Liver (tissue), 9 donors: ENCODE data around the gene NBPF19. TPM values are rescaled to one million over a fixed set of nuclear protein-coding genes. Genes with fewer than 3 reads are reported as not detected.
"Not testable (repeated sequence)": the region's sequence is repeated elsewhere in the genome, so short reads cannot be mapped to it uniquely, and the experiment has no call there.

Source experiments
- DNase-seq: peaks from one replicate; pipeline ENCODE4 v3.0.0-alpha.2; 2017; ENCODE audit warnings: low spot score
- H3K27ac ChIP-seq, 2 donors: one replicate each; pipeline ENCODE4 v1.7.0; 2013; ENCODE audit warnings: inconsistent platforms in 2 of 2, low read length in 2 of 2, control low read depth in 1 of 2, low read depth in 1 of 2, mild to moderate bottlenecking in 1 of 2
- H3K27me3 ChIP-seq, 4 donors: one replicate each; pipeline versions ENCODE4 v1.6.1 to v1.7.0; 2013; ENCODE audit warnings: low read length in 3 of 4, inconsistent platforms in 1 of 4, mild to moderate bottlenecking in 1 of 4, moderate library complexity in 1 of 4; ENCODE audit not compliant: control insufficient read depth in 4 of 4, insufficient read depth in 4 of 4
- H3K36me3 ChIP-seq, 4 donors: one replicate each; pipeline versions ENCODE4 v1.6.1 to v1.7.0; 2013; ENCODE audit warnings: low read length in 3 of 4, mild to moderate bottlenecking in 3 of 4, low read depth in 1 of 4, moderate library complexity in 1 of 4; ENCODE audit not compliant: control insufficient read depth in 4 of 4, insufficient read depth in 3 of 4
- H3K4me1 ChIP-seq, 4 donors: one replicate each; pipeline versions ENCODE4 v1.6.1 to v1.7.0; 2013; ENCODE audit warnings: low read length in 3 of 4, mild to moderate bottlenecking in 3 of 4, moderate library complexity in 1 of 4; ENCODE audit not compliant: control insufficient read depth in 4 of 4, insufficient read depth in 4 of 4
- H3K4me3 ChIP-seq, 3 donors: one replicate each; pipeline versions ENCODE4 v1.6.1 to v1.7.0; 2013; ENCODE audit warnings: low read length in 3 of 3, control low read depth in 1 of 3, low read depth in 1 of 3, mild to moderate bottlenecking in 1 of 3
- H3K9ac ChIP-seq, 2 donors: one replicate each; pipeline ENCODE4 v1.7.0; 2013; ENCODE audit warnings: low read length in 2 of 2, mild to moderate bottlenecking in 2 of 2, moderate library complexity in 2 of 2, control low read depth in 1 of 2, low read depth in 1 of 2
- H3K9me3 ChIP-seq, 4 donors: one replicate each; pipeline versions ENCODE4 v1.6.1 to v1.7.0; 2013; ENCODE audit warnings: low read length in 3 of 4; ENCODE audit not compliant: control insufficient read depth in 4 of 4
- RAD21 ChIP-seq, 2 donors: IDR thresholded peaks; 2 replicates each; pipeline ENCODE4 v1.6.1; 2016; ENCODE audit warnings: antibody characterized with exemption in 2 of 2, mild to moderate bottlenecking in 2 of 2
- WGBS: extraction: QIAGEN DNeasy Blood & Tissue Kit; methylation state at CpG from one replicate; pipeline ENCODE4 v1.1.7; 2013; 5-methylcytosine and 5-hydroxymethylcytosine counted together
- polyA plus RNA-seq, 2 donors: library from polyadenylated mRNA; stranded (reverse) in 1 of 2; unstranded in 1 of 2; fragments of 200-250 nt in 1 of 2; fragments of >200 nt in 1 of 2; fragmentation: Nextera tagmentation in 1 of 2; extraction: Ambion mirVana in 1 of 2; gene quantifications; one replicate each; pipeline versions ENCODE4 v1.2.1 to v1.2.3, GENCODE V29; 2013 to 2015
- total RNA-seq, 2 donors: library from RNA; depleted of rRNA; stranded (reverse); fragments of >200 nt; gene quantifications; one replicate each; pipeline ENCODE4 v1.2.3, GENCODE V29; 2014
- donor health status: healthy.
- donor health status: healthy.
- donor health status: healthy.
- donor health status: healthy.
- donor health status: healthy.

The NBPF19 gene
- total and polyA plus RNA-seq, 4 donors: 1.5 to 17.7 (median 3.5) TPM

GRCh38 chr1:149558350-149558825 is 83.5 kb downstream of the NBPF19 start:
- not testable (repeated sequence) for H3K9ac ChIP-seq, H3K9me3 ChIP-seq, H3K4me1 ChIP-seq, H3K27me3 ChIP-seq, H3K36me3 ChIP-seq
- 3% methylated on average over 36 of the region's 36 CpGs for WGBS
- DNase-seq: peak; percentile 31
- peak overlapping the region in 2 of 3 donors; percentile 27 to 42 for H3K4me3 ChIP-seq
- peak in 1 of 2 donors; percentile 6 for TF ChIP-seq RAD21 (IDR thresholded peaks at IDR 0.05)
- peak overlapping the region in 1 of 2 donors; percentile 41 for H3K27ac ChIP-seq

- not testable (repeated sequence) for H3K36me3 ChIP-seq, H3K4me3 ChIP-seq, H3K9me3 ChIP-seq, H3K9ac ChIP-seq, H3K27ac ChIP-seq, DNase-seq, H3K4me1 ChIP-seq, H3K27me3 ChIP-seq
- WGBS: 96% methylated on average over 18 of the region's 23 CpGs
Observed at GRCh38 chr1:149561806-149562205, 87.0 kb downstream of the NBPF19 start.

- not testable (repeated sequence) for H3K27ac ChIP-seq, H3K4me1 ChIP-seq, H3K27me3 ChIP-seq, H3K9me3 ChIP-seq, H3K4me3 ChIP-seq, DNase-seq, H3K9ac ChIP-seq, H3K36me3 ChIP-seq
- WGBS: 93% methylated on average over 1 of the region's 4 CpGs
Observed at GRCh38 chr1:149565485-149565884, 90.6 kb downstream of the NBPF19 start.

GRCh38 chr1:149572763-149573162 is 97.9 kb downstream of the NBPF19 start:
- not testable (repeated sequence) for DNase-seq, H3K9me3 ChIP-seq, H3K4me1 ChIP-seq, H3K27me3 ChIP-seq, H3K36me3 ChIP-seq, H3K4me3 ChIP-seq, H3K27ac ChIP-seq, H3K9ac ChIP-seq

GRCh38 chr1:149585592-149585991 is 110.7 kb downstream of the NBPF19 start:
- not testable (repeated sequence) for H3K36me3 ChIP-seq, H3K27ac ChIP-seq, H3K4me3 ChIP-seq, H3K9me3 ChIP-seq, H3K9ac ChIP-seq, H3K4me1 ChIP-seq, H3K27me3 ChIP-seq, DNase-seq
- no CpG with 5 or more reads among the region's 2 CpGs for WGBS

Other genes with a start within 250 kb of the NBPF19 start
- not detected for gene PPIAL4C, start 108.8 kb downstream of the NBPF19 start, total RNA-seq
- gene PPIAL4C, start 108.8 kb downstream of the NBPF19 start, polyA plus RNA-seq: not detected